ENCODE data around the gene KCNA2. TPM values are rescaled to one million over a fixed set of nuclear protein-coding genes. Genes with fewer than 3 reads are reported as not detected.

The KCNA2 gene
- total RNA-seq, 1 experiment from 2014 or later: 1.1 TPM

DNA sequence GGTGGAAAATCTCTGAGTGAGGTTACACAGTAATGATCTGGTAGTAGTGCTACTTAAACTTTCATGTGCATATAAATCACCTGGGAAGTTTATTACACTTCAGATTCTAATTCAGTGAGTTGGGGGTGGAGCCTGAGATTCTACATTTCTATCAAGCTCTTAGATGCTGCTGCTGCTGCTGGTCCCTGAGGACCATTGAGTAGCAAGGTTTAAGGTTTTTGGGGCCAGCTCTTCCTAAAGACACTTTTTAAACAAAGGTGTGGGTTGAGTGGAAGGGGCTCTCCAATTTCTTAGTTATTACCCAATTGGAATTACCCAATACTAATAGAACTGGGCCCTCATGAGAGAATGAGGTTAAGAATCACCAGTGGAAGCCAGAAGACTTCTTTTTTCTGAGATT, 39.1 kb upstream of the KCNA2 start:
- in situ Hi-C loops (cut with HindIII; ENCODE audit: low pct_unique_long_range_greater_than_20kb, low sequenced_read_pairs): no loop called here
- Histone ChIP-seq H3K9me3 (ENCODE audit: control insufficient read depth, insufficient read depth, low read depth, low read length) (no peaks in the 10 kb centered on the region), H3K36me3 (ENCODE audit: control insufficient read depth, insufficient read depth, low read length) (no peaks in the 10 kb centered on the region), H3K4me1 (ENCODE audit: control insufficient read depth, insufficient read depth, low read length) (no peaks in the 10 kb centered on the region), H3K4me3 (ENCODE audit: low read depth in 2 of 2, low read length in 2 of 2) (no peak overlapping the region), H3K27me3 (ENCODE audit: control insufficient read depth, insufficient read depth, low read length) (peaks cover 15% of the 10 kb centered on the region), H3K27ac (ENCODE audit: low read length) (no peak overlapping the region)
- ATAC-seq (no peak), DNase-seq (ENCODE audit: low read depth, low spot score) (no peak)
- ChIA-PET POLR2A (no interaction called here), CTCF (no interaction called here)
- TF ChIP-seq POLR2AphosphoS5 (IDR thresholded peaks at IDR 0.05; ENCODE audit: low read depth, low read length) (no peak), SIN3A (IDR thresholded peaks at IDR 0.05; ENCODE audit: borderline replicate concordance, insufficient read depth, low read depth, low read length) (no peak), TCF7L2 (IDR thresholded peaks at IDR 0.05; ENCODE audit: low read depth, low read length) (no peak), CTCF (IDR thresholded peaks at IDR 0.05) (no peak)
- TF ChIP-seq, protein P1, sequence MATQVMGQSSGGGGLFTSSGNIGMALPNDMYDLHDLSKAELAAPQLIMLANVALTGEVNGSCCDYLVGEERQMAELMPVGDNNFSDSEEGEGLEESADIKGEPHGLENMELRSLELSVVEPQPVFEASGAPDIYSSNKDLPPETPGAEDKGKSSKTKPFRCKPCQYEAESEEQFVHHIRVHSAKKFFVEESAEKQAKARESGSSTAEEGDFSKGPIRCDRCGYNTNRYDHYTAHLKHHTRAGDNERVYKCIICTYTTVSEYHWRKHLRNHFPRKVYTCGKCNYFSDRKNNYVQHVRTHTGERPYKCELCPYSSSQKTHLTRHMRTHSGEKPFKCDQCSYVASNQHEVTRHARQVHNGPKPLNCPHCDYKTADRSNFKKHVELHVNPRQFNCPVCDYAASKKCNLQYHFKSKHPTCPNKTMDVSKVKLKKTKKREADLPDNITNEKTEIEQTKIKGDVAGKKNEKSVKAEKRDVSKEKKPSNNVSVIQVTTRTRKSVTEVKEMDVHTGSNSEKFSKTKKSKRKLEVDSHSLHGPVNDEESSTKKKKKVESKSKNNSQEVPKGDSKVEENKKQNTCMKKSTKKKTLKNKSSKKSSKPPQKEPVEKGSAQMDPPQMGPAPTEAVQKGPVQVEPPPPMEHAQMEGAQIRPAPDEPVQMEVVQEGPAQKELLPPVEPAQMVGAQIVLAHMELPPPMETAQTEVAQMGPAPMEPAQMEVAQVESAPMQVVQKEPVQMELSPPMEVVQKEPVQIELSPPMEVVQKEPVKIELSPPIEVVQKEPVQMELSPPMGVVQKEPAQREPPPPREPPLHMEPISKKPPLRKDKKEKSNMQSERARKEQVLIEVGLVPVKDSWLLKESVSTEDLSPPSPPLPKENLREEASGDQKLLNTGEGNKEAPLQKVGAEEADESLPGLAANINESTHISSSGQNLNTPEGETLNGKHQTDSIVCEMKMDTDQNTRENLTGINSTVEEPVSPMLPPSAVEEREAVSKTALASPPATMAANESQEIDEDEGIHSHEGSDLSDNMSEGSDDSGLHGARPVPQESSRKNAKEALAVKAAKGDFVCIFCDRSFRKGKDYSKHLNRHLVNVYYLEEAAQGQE (IDR thresholded peaks at IDR 0.05; ENCODE audit: insufficient read depth in 1 of 2, low read depth in 2 of 2, low read length in 1 of 2): no peak
- no TSS peak for BruUV-seq (replicated peaks)
- intact Hi-C loops (cut with micrococcal nuclease; ENCODE audit: unreplicated experiment): no loop called here

DNA sequence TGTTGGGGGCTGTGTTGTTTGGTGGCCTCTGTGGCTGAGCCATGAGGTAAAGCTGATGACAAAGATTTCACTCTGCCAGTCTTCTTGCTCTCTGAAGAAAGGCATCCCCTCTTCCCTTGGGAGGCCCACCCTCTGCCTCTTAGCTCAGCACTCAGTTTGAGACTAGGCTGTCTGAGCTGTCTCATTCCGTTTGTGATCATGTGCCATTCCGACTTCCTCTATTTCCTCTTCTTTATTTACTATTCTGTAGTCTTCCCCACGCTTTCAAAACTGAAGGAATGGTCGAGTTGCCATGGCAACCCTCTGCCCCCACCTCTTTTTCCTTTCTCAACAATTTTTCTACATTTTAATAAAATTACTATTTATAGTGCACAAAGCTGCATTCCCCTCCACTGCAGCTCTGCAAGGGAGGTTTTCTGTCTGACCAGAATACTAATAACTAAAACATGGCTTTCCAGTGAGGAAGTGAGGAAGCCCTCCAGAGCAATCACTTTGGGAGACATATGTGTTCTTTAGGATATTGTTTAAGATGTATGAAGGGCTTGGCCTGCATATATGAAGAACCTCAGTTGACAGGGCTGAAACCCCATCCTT, 37.8 kb upstream of the KCNA2 start:
- ATAC-seq (no peak), DNase-seq (ENCODE audit: low read depth, low spot score) (no peak)
- peaks cover 15% of the 10 kb centered on the region for H3K27me3 ChIP-seq (ENCODE audit: control insufficient read depth, insufficient read depth, low read length)
- no peaks in the 10 kb centered on the region for H3K36me3 ChIP-seq (ENCODE audit: control insufficient read depth, insufficient read depth, low read length)
- TF ChIP-seq POLR2AphosphoS5 (IDR thresholded peaks at IDR 0.05; ENCODE audit: low read depth, low read length) (no peak), CTCF (IDR thresholded peaks at IDR 0.05) (no peak), SIN3A (IDR thresholded peaks at IDR 0.05; ENCODE audit: borderline replicate concordance, insufficient read depth, low read depth, low read length) (no peak), TCF7L2 (IDR thresholded peaks at IDR 0.05; ENCODE audit: low read depth, low read length) (no peak)
- TF ChIP-seq, protein P1 (IDR thresholded peaks at IDR 0.05; ENCODE audit: insufficient read depth in 1 of 2, low read depth in 2 of 2, low read length in 1 of 2): no peak
- H3K27ac ChIP-seq (ENCODE audit: low read length): no peak overlapping the region
- CTCF ChIA-PET: no interaction called here
- H3K4me1 ChIP-seq (ENCODE audit: control insufficient read depth, insufficient read depth, low read length): no peaks in the 10 kb centered on the region
- in situ Hi-C loops (cut with HindIII; ENCODE audit: low pct_unique_long_range_greater_than_20kb, low sequenced_read_pairs): no loop called here
- intact Hi-C loops (cut with micrococcal nuclease; ENCODE audit: unreplicated experiment): no loop called here
- POLR2A ChIA-PET: no interaction called here
- BruUV-seq (replicated peaks): no TSS peak
- H3K4me3 ChIP-seq (ENCODE audit: low read depth in 2 of 2, low read length in 2 of 2): no peak overlapping the region
- no peaks in the 10 kb centered on the region for H3K9me3 ChIP-seq (ENCODE audit: control insufficient read depth, insufficient read depth, low read depth, low read length)

All from Panc1 (cell line).